Uterus (tissue), 2 donors: Measurements from ENCODE around the gene DNAJC11.

Source experiments
- CTCF ChIP-seq, 4 experiments: fragments of 200-600 bp in 2 of 4; fragments of 450-650 bp in 2 of 4; sonication (generic) in 2 of 4; IDR thresholded peaks; one replicate each; pipeline ENCODE4 v1.5.1; 2016 to 2019; ENCODE audit warnings: antibody characterized with exemption in 4 of 4, mild to moderate bottlenecking in 2 of 4, moderate library complexity in 1 of 4
- POLR2A ChIP-seq, 2 donors: fragments of 450-650 bp; IDR thresholded peaks; one replicate each; pipeline ENCODE4 v1.6.1; 2016; ENCODE audit warnings: antibody characterized with exemption in 2 of 2, mild to moderate bottlenecking in 1 of 2, moderate library complexity in 1 of 2

DNA sequence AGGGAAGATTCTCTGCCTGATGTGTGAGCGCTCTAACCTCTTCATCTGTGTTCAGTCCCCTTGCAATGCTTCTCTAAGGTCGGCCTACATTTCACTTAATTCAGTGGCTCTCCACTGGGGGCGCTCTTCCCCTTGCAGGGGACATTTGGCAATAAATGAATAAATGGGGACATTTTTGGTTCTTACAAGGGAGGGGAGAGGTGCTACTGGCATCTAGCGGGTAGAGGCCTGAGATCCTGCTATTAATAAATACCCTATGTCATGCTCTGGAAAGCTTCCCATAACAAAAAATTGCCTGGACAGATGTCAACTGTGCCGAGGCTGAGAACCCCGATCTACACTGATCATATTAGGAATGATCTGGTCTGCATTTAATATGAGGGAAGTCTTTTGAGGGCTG, 25.9 kb upstream of the DNAJC11 start:
- TF ChIP-seq POLR2A (IDR thresholded peaks at IDR 0.05) (no peak), CTCF (IDR thresholded peaks at IDR 0.05) (peak; percentile 43 to 64 (median 52))
